PC-3 (cell line): ENCODE measurements around the gene WHAMM.

ENCODE experiments used
- EZH2phosphoT487 ChIP-seq: fragments of 300-600 bp; sonication (generic); IDR thresholded peaks from 2 replicates; pipeline ENCODE4 v1.6.1; 2018; ENCODE audit warnings: mild to moderate bottlenecking, antibody characterized with exemption, low read length, borderline replicate concordance
- TF ChIP-seq, protein P1 (sequence below): fragments of 300-600 bp; sonication (generic); conservative IDR thresholded peaks from 2 replicates; pipeline ENCODE4 v1.5.1; 2017; ENCODE audit warnings: antibody characterized with exemption, low read depth, mild to moderate bottlenecking, low read length

DNA sequence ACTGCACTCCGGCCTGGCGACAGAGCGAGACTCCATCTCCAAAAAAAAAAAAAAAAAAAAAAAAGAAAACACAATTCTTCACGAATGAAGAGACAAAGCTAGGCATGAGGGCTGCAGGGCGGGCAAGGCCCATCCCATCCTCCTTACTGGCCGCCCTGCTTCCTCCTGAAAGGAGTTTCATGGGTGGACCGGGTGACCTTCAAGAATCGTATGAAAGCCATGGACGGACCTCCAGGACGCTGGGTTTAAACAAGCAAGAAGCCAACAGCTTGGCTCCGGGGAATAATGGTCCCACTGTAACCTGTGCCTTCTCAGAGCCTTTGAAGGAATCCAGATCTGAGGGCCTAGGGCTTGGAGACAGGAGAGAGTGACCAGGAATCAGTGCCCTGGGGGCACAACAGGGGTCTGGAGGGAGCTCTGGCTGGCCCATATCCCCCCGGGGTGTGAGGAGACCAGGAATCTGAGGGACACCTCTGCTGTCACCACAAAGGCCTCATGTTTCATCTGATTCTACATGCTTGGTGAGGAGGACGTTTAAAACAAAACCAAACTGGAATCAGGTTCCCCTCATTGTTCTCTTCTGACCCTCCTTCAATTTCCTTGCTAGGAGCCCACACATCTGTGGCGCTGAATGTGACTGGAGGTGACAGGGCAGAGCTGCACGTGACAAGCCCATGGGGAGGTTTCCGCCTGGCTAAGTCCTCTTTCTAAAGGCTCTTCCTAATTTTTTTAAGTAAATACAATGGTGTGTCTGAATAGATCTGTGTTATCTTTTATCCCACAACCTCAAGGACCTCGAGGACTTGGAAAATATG, 46.1 kb downstream of the WHAMM start:
- TF ChIP-seq, protein P1, sequence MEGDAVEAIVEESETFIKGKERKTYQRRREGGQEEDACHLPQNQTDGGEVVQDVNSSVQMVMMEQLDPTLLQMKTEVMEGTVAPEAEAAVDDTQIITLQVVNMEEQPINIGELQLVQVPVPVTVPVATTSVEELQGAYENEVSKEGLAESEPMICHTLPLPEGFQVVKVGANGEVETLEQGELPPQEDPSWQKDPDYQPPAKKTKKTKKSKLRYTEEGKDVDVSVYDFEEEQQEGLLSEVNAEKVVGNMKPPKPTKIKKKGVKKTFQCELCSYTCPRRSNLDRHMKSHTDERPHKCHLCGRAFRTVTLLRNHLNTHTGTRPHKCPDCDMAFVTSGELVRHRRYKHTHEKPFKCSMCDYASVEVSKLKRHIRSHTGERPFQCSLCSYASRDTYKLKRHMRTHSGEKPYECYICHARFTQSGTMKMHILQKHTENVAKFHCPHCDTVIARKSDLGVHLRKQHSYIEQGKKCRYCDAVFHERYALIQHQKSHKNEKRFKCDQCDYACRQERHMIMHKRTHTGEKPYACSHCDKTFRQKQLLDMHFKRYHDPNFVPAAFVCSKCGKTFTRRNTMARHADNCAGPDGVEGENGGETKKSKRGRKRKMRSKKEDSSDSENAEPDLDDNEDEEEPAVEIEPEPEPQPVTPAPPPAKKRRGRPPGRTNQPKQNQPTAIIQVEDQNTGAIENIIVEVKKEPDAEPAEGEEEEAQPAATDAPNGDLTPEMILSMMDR: no peak
- no peak for TF ChIP-seq EZH2phosphoT487
